HG03108 (cell line): Measurements from ENCODE around the gene SETBP1.
A peak's percentile ranks its signal among the peaks of the same experiment; 100 is the strongest.

Source experiments
- ATAC-seq: cut with Tn5 transposase; IDR thresholded peaks from one replicate; pipeline ENCODE4 v1.9.1; 2021; ENCODE audit warnings: moderate library complexity; ENCODE audit not compliant: unreplicated experiment

Gene SETBP1

DNA sequence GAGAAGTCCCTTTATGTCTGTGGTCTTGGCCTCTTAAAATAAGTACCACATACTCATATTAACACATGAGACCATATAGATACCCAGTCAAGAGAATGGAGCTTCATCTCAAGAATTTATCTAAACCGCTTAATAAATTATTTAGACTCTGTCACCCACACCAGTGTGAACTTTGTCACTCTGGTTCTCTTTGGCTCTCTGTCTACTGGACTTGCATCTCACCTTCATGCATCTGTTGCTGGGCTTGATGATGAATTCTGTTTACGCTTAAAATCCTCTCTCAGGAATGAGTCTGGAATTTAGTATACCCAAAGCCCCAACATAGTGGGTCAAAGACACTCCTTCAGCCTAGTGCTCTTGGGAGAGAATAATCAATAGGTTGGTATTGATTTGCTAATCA, 73.9 kb downstream of the SETBP1 start:
- no peak for ATAC-seq

DNA sequence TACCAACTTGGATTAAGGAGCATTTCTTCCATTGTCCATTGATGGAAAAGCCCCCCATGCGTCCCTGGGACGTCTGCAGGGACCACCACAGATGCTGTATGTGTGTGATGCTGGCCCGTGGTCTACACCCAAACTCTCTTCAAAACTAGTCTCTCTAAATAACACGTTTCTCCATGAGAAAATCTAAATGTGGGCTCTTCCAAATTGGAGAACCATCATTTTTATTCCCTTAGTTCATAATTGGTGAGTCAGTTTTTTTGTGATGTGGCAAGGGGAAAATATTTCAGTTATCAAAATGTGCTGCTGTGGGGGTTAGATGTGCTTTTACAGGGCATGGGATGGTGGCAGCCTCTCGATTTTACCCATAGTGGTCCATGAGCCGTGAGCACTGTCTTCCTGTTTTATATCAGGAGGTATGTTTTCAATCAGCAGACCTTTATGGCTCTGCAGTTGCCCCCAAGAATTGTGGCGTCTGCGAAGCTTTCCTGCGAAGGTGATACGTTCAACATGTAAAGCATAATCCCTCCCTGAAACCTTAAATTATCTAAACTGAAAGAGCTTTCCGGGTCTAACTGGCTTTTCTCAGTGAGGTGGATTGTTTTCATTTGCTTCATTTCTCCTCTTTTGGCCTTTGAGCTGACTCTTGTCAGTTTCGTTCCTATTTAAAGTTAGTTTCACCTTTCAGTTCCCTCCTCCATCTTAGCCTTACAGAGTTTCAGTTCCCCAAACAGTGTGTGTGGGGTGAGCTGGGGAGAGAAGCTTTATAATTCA, 78.4 kb downstream of the SETBP1 start:
- peak; percentile 94 for ATAC-seq

DNA sequence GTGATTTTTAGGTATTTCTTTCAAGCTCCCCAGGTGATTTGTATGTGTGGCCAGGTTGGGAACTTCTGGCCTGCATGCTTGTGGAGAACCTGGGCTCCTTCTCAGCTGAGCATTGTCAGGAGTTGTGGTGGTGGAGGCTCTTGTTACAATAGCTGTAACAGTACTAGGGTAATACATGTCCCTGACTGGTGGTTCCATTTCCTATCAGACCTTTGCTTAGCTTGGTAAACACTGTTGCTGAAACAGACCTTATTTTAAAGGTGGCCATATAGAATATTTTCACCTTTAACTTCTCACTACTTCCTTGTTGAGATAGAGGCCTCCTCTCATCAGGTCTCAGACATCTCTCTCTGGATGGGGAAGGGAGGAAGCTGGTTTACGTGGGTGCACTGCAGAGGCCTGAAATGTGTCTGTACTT, 79.2 kb downstream of the SETBP1 start:
- peak; percentile 41 for ATAC-seq

DNA sequence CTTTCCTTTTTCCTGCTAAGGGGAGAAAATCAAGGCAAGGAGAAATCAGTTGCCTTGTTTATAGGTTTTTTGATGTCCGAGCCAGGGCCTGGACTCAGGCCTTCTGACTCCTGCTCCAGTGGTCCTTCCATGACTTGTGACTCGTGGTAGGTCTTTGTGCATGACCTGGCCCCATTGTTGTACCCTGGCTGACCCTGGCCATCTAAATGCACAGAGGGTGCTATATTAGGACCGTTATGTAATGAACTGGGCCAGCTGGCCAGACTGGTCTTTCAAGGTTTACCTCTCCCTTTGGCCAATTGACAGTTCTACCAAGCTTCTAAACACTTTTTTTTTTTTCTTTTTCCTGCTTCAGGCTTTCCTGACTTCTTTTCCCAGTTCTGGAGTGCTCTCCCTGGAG, 81.1 kb downstream of the SETBP1 start:
- no peak for ATAC-seq

DNA sequence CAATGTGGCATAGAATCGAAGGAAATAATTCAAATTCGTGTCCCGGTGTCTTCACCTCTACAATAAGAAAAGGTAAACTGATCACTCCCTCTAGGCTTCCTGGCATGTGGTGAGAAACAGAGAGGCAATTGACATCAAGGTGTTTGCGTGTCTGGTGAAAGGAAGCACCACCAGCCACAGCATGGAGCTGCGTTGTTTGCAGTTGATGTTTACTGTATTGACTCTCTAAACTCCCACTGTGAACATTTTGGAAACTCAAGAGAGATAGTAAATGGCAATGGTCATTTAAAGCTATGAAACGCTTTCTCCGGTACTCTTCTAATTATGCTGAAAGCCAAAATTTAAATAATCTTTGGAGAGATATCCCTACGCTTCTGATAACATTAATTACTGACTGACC, 82.6 kb downstream of the SETBP1 start:
- ATAC-seq = no peak

DNA sequence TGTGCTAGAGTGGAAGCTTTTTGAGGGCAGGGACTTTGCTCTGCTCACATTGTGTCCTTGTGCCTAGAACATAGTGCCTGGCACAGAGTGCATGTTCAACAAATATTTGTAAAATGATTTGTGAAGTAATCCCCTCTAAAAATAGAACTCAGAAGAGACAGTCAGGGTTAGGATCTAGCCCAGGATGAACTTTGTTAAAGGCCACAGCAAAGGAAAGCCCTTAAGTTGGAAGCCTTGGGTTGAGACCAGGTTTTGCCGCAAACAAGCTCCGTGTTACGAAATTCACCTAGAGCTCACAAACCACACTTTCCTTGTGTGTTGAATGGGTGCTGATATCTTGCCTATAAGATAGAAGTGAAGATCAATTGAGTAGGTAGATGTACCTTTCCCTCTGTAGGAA, 84.2 kb downstream of the SETBP1 start:
- no peak for ATAC-seq

DNA sequence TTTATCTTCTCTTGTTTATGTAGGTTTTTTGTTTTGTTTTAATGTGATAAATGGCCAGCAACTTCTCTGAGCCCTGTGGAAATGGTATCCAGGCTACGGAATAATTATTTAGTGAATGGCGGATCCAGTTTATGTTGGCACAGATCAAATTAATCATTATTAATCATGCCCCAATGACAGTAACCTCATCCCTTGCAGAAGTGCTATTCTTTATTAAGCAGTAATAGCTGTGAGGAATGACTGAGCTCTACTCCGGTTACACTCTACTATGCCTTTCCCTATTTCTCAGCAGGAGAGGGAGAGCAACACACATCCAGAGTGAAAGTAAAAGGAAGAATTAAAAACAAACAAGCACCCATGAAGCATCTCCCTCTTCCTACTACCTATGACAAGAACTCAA, 84.8 kb downstream of the SETBP1 start:
- ATAC-seq = no peak

DNA sequence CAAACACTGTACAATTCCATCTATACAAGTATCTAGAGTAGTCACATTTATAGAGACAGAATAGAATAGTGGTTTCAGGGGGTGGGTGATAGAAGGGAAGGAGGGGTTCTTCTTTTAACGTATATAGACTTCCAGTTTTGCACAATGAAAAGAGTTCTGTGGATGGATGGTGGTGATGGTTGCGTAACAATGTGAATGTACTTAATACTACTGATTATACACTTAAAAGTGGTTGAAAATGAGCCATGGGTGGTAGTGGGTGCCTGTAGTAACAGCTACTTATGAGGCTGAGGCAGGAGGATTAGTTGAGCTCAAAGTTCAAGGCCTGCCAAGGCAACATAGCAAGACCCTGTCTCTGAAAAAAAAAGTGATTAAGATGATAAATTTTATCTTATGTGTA, 85.8 kb downstream of the SETBP1 start:
- no peak for ATAC-seq

DNA sequence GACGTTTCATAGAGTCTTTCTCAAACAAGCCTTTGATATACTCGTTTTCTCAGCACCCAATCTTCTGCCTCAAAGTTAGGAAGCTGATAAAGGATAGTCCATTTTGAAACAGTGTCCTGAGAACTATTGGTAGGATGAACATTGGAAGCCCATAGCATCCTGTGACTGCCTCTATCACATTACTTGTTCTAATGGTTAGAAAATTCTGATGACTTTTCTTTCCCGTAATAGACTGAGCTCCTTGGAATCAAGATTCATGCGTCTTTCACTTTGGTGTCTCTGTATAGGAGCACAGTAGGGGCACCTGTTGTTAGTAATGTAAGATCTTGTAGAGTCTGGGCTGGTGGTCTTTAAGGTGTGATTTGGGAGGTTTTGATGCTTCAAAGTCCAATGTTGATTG, 87.1 kb downstream of the SETBP1 start:
- no peak for ATAC-seq

DNA sequence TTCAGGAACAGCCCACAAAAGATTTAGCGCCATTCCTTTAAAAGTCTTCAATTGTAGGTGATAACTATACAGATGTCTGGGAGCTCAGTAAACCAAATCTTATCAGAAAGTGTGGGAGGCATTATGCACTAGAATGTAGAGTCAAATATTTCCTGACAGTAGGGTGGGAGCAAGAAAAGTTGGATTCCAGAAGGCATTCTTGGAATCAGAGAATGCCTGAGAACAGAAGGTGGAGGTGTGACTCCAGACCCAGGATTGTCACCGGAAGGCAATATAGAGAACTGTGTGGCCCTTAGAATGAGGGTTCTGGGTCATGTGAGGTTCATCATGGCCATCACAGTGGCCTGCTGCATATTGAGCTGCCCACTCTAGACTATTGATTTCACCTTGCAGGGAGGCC, 90.0 kb downstream of the SETBP1 start:
- no peak for ATAC-seq

DNA sequence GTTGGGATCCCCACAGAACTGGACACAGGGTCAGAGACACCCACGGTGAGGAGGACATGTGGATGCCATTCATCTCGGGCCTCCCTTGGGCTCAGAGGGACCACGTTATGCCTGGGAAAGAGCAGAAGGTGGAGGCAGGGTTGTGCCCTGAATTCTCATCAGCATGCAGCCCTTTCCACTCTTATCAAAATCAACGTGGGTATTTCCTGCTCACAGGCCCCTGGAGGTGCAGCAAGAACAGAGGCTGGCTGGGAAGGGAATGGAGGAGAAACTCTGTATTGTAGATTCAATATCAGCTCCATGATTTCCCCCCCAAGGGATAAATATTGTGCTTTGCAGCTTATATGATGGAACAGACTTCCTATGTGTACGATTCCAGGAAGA, 90.9 kb downstream of the SETBP1 start:
- ATAC-seq = no peak

DNA sequence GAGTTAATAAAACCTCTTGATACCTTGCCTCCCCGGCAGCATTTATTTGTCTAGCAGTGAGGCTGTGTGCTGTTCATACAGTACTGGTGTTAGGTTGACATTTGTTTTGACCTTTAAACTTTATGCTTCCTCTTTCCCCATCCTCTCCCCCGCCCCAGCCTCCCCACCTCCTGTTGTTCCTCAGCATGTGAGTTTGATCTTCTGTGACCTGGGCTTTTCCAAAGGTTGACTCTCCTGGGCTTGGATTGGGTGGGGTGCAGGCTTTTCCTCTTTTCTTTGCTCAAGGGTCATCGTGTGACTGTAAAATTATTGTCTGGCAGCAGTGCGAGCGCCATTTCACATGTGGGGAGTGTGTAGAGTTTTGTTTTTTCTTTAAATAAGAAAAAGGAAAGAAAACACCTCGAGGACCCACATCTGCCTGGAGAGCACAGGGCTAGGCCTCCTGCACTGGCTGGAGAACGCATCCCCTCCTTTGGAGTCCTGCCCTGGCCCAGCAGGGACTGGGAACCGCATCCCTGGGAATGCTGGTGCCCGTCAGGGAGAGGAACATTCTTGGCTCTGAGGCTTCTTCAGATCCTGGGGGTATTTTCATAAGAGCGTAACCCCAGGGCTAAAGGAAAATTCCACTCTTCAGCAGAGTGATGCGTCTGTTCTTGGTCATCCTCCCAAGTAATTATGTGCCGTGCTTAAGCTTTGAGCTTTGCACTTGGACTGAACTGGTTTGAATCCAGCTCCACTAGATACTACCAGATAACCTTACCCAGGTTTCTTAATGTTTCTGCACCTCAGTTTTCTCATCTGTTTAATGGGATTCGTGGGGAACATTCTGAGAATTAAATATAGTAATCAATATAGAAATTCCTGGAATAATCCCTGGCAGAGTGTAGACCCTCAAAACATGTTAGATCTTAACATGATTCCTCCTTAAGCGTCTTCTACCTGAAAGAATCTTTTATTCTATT, 91.5 kb downstream of the SETBP1 start:
- no peak for ATAC-seq

DNA sequence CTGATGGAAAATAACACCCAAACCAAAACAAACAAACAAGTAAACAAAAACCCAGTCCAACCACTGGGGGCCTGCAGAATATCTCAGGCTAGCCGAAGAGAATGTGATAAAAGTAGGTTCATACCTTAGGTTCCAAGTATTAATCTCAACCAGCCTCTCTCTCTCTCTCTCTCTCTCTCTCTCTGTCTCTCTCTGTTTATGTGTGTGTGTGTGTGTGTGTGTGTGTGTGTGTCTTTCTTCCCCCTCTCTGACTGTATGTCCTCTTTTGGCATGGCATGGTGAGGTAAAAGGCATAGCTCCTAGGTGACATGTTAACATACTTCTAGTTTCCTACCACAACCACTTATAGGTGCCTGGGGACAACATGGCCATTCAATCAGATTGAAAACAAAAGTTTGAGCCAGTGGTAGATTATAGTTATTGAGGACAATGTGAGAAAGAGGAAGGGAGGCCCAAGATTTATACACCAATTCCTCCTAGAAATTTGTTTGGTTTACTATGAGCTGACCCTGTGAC, 93.0 kb downstream of the SETBP1 start:
- ATAC-seq = no peak

DNA sequence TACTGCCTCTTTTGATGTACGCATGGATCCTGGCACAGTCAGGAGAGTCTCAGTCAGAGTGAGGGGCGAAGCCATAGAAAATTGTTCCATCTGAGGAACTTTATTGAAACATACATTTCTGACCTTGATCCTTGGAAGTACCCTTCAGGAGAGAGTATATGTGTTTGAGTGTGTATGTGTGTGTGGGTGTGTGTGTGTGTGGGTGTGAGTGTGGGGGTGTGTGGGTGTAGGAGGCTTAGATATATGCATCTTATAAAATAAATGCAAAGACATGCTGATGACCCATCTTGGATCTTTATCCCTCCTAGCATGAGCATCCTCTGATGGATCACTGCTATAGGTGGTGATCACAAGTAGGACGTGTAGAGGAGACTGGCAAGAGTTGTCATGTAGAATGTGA, 93.5 kb downstream of the SETBP1 start:
- ATAC-seq = no peak

DNA sequence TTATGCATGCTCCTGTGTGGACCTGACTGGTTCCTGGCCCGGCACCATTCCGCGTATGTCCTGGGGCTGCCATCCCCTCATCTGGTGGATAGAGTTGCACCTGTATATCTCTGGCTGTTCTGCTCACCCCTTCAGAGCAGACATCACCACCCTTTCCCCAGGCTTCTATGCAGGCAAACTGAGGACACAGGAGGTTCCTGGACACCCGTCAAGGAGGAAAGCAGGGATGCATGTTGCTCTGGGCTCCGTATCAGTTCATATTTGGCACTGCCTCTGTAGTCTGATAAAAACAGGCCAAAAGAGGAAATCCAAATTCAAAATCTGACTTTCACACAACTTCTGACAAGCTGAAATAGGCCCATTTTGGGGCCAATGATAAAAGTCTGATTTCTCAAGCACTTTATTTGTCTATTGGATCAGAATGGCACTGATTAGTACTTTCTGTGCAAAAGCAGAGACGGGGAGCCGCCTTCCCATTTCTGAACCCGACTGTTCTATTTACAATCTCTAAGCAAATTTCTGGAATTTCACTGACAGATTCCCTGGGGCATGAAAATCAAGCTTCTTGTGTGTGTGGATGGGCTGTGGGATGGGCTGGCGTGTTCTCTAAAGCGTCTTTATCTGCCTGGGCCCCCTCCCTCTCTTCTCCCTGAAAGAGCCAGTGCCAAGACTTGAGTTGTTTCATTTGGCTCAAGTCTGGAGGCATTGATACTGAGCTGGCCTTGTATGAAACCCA, 96.9 kb downstream of the SETBP1 start:
- no peak for ATAC-seq

DNA sequence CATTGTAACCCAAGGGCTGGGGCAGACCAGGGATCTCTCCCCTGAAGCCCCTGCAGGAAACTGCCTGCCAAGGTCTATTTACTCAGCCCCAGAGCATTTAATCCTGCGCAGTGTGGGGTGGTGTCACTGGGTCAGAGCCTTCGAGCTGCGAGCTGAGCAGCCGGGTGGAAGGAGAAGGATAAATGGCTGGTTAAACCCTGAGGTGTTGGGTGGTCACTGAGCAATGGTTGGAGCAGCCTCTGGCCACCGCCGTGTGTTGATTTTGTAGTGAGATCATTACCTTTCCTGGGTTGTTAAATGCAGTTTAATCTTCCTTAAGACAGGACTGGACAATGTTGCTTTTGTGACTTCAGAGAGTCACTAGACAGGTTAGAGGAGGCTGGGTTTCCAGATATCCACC, 98.1 kb downstream of the SETBP1 start:
- no peak for ATAC-seq

DNA sequence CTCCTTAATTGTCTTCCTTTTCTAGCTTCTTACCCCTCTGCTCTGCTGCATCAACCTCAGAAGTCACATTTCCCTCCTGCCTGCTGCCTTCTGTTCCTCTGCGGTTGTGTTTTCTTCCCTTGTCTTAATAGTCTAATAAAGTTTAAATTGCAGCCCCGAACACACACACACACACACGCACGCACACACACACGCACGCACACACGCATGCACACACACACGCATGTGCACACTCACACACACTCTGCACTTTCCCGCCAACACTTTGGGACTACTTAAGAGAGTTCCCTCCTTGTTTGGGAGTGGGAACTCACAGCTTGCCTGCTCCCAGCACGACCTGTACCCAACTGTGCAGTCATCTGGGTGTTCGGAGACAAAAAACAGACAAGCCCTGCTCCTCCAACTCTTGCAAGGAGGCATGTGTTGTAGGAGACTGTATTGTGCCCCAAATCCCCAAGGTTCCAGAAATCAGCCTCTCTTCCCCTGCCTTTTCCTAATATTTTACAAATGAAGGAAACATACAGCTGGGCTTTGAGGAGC, 99.1 kb downstream of the SETBP1 start:
- no peak for ATAC-seq

DNA sequence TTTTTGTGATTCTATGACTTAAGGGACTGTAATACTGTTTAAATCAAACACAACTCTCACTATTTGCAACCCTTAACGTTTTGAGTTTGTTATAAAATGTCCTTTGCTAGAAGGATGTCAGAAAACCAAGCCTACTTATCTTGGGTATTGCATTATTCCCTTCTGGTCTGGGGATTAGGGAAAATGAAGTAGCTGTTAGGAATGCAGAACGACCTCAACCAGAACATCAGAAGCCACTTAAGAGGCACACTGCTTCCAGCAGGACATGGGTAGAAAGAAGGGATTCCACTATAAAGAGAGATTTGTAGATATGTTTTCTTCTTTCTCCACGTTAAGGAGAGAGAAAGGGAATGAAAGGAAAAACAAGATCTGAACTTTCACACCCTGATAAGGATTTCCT, 101.2 kb downstream of the SETBP1 start:
- no peak for ATAC-seq

DNA sequence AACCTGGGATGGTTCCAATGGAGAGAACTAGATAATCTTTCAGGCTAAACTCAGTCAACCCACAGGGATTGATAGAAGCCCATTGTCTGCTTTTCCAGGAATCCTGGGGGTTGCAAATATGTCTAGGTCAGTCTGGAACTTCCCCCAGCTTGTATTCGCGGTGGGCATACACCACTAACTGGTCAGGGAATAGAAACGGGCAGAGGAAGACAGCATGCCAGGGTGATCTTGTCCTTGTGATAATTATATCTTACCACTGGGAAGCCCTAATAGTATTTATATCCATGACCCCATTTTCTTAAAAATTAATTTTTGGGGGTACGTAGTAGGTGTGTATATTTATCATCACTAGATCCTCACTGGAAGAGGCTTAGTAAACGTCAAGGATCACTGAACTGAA, 101.9 kb downstream of the SETBP1 start:
- ATAC-seq = no peak

DNA sequence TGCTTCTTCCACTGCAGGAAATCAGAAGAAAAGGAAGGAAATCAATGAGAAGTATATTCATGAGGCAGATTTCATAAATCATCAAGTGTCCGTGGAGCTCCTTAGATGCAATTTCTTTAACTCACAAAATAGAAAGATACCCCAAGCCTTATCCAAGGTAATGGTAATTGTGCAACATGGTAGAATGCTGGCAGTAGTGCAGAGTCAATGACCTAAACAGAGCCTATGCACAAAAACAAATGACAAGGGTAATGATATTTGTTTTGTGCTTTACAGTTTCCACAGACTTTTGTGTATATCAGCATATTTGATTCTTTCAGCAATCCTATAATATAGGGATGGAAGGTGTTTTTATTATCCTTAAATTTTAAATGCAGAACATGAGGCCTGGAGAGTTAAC, 102.7 kb downstream of the SETBP1 start:
- ATAC-seq = no peak

DNA sequence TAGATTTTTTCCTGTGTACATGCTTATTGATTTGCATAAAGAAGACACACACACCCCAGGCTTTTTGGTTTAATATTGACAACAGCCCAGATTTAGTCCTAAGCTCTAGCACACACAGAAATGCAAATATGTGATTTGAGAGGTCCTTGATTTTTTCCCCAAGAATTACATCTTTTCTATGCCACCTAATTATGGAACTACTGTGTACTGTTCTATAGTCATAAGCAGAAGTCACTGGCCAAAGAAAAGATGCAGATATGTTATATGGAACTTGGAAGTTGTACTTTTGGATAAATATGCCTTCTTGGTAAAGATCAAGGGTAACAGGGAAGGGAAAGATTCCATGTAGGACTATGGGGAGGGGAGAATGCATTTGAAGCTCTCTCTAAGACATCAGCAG, 105.6 kb downstream of the SETBP1 start:
- ATAC-seq = peak; percentile 21
